PC-3 (cell line): ENCODE results near the gene AKT1. TPM values are rescaled to one million over a fixed set of nuclear protein-coding genes. Genes with fewer than 3 reads are reported as not detected.

Source experiments
- ATAC-seq: fragments of 200-7000 bp; cut with Tn5 transposase; 2 replicates; pipeline ENCODE4 v1.9.1; 2020; ENCODE audit warnings: mild to moderate bottlenecking, moderate library complexity
- BruUV-seq: library from RNA; stranded (reverse); fragments of 400-500 nt; replicated peaks from 2 replicates; lab custom pipeline; 2021; lab: Mats Ljungman, UMichigan
- CTCF ChIA-PET: fragments of 300-600 bp; sonication (Branson Sonifier 250); formaldehyde crosslinking; loops from one replicate; lab custom pipeline; 2022; ENCODE audit warnings: antibody characterized with exemption; lab: Charles Lee
- POLR2A ChIA-PET: fragments of 300-600 bp; sonication (Branson Sonifier 250); formaldehyde crosslinking; loops from one replicate; lab custom pipeline; 2022; ENCODE audit warnings: antibody characterized with exemption; ENCODE audit not compliant: unreplicated experiment; lab: Charles Lee
- DNase-seq: peaks from one replicate; pipeline ENCODE4 v3.0.0-alpha.2; 2015
- H2AFZ ChIP-seq: fragments of 300-600 bp; sonication (generic); 2 replicates; pipeline ENCODE4 v1.6.0; 2016; ENCODE audit warnings: antibody characterized with exemption, low read length
- H3F3A ChIP-seq: fragments of 300-600 bp; sonication (generic); one replicate; pipeline ENCODE4 v1.6.0; 2017; ENCODE audit warnings: antibody characterized with exemption, low read length, control low read depth, mild to moderate bottlenecking; ENCODE audit not compliant: unreplicated experiment
- H3K27ac ChIP-seq: fragments of 300-600 bp; sonication (generic); 2 replicates; pipeline ENCODE4 v1.5.1; 2016; ENCODE audit warnings: mild to moderate bottlenecking, low read length
- H3K27me3 ChIP-seq: fragments of 300-600 bp; sonication (generic); 2 replicates; pipeline ENCODE4 v1.6.1; 2016; ENCODE audit warnings: low read length, mixed read lengths
- H3K36me3 ChIP-seq: fragments of 300-600 bp; sonication (generic); 2 replicates; pipeline ENCODE4 v1.6.1; 2016; ENCODE audit warnings: low read depth, mixed run types, low read length, mixed read lengths
- H3K4me1 ChIP-seq: fragments of 300-600 bp; sonication (generic); 2 replicates; pipeline ENCODE4 v1.5.1; 2016; ENCODE audit warnings: low read length; ENCODE audit not compliant: insufficient read depth
- H3K4me2 ChIP-seq: fragments of 300-600 bp; sonication (generic); 2 replicates; pipeline ENCODE4 v1.6.0; 2016; ENCODE audit warnings: low read length
- H3K4me3 ChIP-seq: fragments of 300-600 bp; sonication (generic); 2 replicates; pipeline ENCODE4 v1.5.1; 2016; ENCODE audit warnings: mild to moderate bottlenecking, low read length, mixed read lengths
- H3K79me2 ChIP-seq: fragments of 300-600 bp; sonication (generic); 2 replicates; pipeline ENCODE4 v1.6.1; 2017; ENCODE audit warnings: low read length, mixed read lengths
- H3K9ac ChIP-seq: fragments of 300-600 bp; sonication (generic); 2 replicates; pipeline ENCODE4 v1.6.0; 2016; ENCODE audit warnings: mild to moderate bottlenecking, low read length
- H3K9me2 ChIP-seq: fragments of 300-600 bp; sonication (generic); replicated peaks from 2 replicates; pipeline ENCODE4 v1.6.1; 2016; ENCODE audit warnings: mixed run types, low read length, mixed read lengths
- H3K9me3 ChIP-seq: fragments of 300-600 bp; sonication (generic); 2 replicates; pipeline ENCODE4 v1.6.1; 2016; ENCODE audit warnings: low read length, mixed read lengths
- H4K20me1 ChIP-seq: fragments of 300-600 bp; sonication (generic); 2 replicates; pipeline ENCODE4 v1.6.1; 2016; ENCODE audit warnings: low read length, mixed read lengths
- EZH2 ChIP-seq: fragments of 300-600 bp; sonication (generic); IDR thresholded peaks from one replicate; pipeline ENCODE4 v1.6.1; 2017; ENCODE audit warnings: antibody characterized with exemption, mild to moderate bottlenecking, low read length; ENCODE audit not compliant: unreplicated experiment
- EZH2phosphoT487 ChIP-seq: fragments of 300-600 bp; sonication (generic); IDR thresholded peaks from 2 replicates; pipeline ENCODE4 v1.6.1; 2018; ENCODE audit warnings: mild to moderate bottlenecking, antibody characterized with exemption, low read length, borderline replicate concordance
- intact Hi-C: fragments of 100-400 bp; cut with micrococcal nuclease; formaldehyde crosslinking; loops from 2 replicates; pipeline ENCODE4 v1.9.0; 2023
- total RNA-seq: library from RNA; depleted of rRNA; stranded (reverse); fragments of >200 nt; gene quantifications from 2 replicates; pipeline ENCODE4 v1.2.3, GENCODE V29; 2014
- TF ChIP-seq, protein P1 (sequence below): fragments of 300-600 bp; sonication (generic); conservative IDR thresholded peaks from 2 replicates; pipeline ENCODE4 v1.5.1; 2017; ENCODE audit warnings: antibody characterized with exemption, low read depth, mild to moderate bottlenecking, low read length

Gene AKT1
- total RNA-seq, 1 experiment from 2014 or later, result 196 TPM

DNA sequence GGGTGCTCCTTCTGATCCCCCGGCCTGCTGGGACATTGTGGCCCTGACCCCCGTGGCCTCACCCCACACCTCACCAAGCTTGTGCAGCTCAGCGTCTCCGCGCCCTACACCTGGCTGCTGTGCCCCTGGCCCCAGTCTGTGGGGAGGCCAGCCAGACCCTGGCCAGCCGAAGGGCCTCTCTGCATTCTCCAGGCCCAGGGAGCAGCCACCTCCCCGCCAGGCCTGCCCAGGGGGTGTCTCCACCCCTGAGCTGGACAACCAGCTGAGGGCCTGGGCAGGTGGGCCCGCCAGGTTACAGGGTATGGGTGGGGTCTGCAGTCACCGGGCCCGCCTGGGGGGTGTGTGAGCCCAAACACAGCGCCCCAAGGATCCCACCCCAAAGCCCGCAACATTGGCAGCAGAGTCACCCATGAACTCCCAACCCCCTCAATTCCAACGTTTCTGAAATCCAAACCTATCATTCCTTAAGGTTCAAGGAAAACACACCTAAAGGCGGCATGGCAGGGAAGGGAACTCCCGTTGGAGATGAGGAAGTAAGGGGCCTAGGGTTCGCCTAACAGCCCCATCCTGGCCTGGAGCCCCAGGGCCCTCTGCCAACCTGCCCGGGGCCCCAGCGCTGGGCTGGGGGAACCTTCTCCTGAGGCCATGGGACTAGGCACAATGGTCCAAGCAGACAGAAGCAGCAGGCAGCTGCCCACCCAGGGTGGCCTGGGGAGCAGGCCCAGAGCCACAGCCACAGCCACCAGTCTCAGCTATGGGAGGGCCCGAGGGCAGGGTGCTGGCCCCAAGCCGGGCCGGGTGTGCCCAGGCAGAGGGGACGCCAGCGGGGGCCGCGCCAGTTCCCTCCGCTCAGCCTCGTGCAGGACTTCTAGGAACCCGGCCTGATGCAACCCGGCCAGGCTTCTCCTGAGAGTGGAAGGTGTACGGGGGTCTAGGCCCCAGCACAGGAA, 8.5 kb downstream of the AKT1 start:
- H3F3A ChIP-seq, result no peaks in the 10 kb centered on the region
- no peak overlapping the region for H3K4me3 ChIP-seq
- no TSS peak for BruUV-seq

DNA sequence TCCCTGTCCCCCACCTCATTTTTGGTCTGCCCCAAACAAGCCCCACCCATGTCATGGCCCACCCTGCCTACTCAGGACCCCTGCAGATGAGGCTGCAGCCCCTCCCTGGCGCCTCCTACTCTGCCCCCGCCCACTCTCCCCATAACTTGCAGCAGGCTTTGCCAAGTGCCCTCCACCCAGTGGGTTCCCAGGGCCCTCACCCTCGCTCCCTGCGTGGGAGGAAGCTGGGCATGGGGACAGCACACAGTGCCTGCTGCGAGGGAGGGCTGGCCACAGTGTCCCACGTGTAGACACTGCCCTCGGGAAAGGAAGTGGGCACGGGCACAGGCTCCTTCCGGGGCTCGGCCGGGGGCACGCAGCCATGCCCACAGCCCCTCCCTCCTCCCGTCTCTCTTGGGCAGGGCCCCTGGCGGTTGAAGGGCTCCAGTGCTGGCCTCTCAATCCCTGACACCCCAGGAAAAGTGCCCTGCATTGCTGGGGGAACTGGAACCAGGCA, 9.4 kb downstream of the AKT1 start:
- H3K27me3 ChIP-seq, result no peaks in the 10 kb centered on the region
- H3K9ac ChIP-seq, result no peak overlapping the region
- no peak for TF ChIP-seq EZH2phosphoT487
- TF ChIP-seq EZH2, result no peak
- TF ChIP-seq, protein P1, sequence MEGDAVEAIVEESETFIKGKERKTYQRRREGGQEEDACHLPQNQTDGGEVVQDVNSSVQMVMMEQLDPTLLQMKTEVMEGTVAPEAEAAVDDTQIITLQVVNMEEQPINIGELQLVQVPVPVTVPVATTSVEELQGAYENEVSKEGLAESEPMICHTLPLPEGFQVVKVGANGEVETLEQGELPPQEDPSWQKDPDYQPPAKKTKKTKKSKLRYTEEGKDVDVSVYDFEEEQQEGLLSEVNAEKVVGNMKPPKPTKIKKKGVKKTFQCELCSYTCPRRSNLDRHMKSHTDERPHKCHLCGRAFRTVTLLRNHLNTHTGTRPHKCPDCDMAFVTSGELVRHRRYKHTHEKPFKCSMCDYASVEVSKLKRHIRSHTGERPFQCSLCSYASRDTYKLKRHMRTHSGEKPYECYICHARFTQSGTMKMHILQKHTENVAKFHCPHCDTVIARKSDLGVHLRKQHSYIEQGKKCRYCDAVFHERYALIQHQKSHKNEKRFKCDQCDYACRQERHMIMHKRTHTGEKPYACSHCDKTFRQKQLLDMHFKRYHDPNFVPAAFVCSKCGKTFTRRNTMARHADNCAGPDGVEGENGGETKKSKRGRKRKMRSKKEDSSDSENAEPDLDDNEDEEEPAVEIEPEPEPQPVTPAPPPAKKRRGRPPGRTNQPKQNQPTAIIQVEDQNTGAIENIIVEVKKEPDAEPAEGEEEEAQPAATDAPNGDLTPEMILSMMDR, result no peak
- no peak overlapping the region for H3K27ac ChIP-seq
- H4K20me1 ChIP-seq, result no peaks in the 10 kb centered on the region
- H3K4me2 ChIP-seq, result no peak overlapping the region
- H3K36me3 ChIP-seq, result no peaks in the 10 kb centered on the region
- POLR2A ChIA-PET, result no interaction called here
- no peaks in the 10 kb centered on the region for H3K9me2 ChIP-seq
- BruUV-seq, result no TSS peak
- H3F3A ChIP-seq, result no peaks in the 10 kb centered on the region
- no peaks in the 10 kb centered on the region for H3K4me1 ChIP-seq
- H3K9me3 ChIP-seq, result no peaks in the 10 kb centered on the region
- no peak overlapping the region for H3K4me3 ChIP-seq
- no peak for DNase-seq
- ATAC-seq, result no peak
- H2AFZ ChIP-seq, result no peak overlapping the region
- peaks cover 31% of the 10 kb centered on the region for H3K79me2 ChIP-seq
- CTCF ChIA-PET, result no interaction called here
- intact Hi-C loops, result no loop called here

More for the DNA sequence above, 8.5 kb downstream of the AKT1 start:
- no peak overlapping the region for H3K4me2 ChIP-seq
- H3K9me2 ChIP-seq, result no peaks in the 10 kb centered on the region
- DNase-seq, result no peak
- TF ChIP-seq EZH2phosphoT487, result no peak
- TF ChIP-seq, protein P1, result no peak
- TF ChIP-seq EZH2, result no peak
- ChIA-PET CTCF (no interaction called here), POLR2A (no interaction called here)
- H4K20me1 ChIP-seq, result peaks cover 7% of the 10 kb centered on the region
- H3K4me1 ChIP-seq, result no peaks in the 10 kb centered on the region
- H3K36me3 ChIP-seq, result peaks cover 4% of the 10 kb centered on the region; the same call in 1 of the 2 replicates
- intact Hi-C loops, result no loop called here
- no peak overlapping the region for H3K9ac ChIP-seq
- H3K27me3 ChIP-seq, result no peaks in the 10 kb centered on the region
- ATAC-seq, result no peak
- H3K27ac ChIP-seq, result no peak overlapping the region
- no peaks in the 10 kb centered on the region for H3K9me3 ChIP-seq
- H2AFZ ChIP-seq, result no peak overlapping the region
- peaks cover 40% of the 10 kb centered on the region for H3K79me2 ChIP-seq

DNA sequence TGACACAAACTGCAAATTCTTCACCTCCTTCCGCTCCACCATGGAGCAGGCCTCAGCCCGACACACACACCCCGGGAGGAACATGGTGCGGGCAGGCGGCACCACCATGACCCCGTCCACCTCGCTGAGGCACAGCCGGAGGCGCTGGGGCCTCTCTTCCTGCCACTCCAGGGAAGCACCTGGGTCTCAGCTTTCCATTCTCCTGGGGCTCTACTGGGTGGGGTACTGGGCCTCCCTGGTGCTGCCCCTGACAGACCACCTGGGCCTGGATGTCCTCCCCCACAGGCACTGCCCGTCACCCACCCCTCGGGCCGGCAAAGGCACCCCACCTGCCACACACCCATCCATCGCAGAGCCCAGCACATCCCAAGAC, 9.9 kb downstream of the AKT1 start:
- intact Hi-C loops, result no loop called here
- CTCF ChIA-PET, result no interaction called here
- Histone ChIP-seq H3K4me3 (no peak overlapping the region), H3K9me2 (no peaks in the 10 kb centered on the region), H3K27me3 (no peaks in the 10 kb centered on the region), H3K4me1 (no peaks in the 10 kb centered on the region), H3K79me2 (peaks cover 27% of the 10 kb centered on the region), H3F3A (no peaks in the 10 kb centered on the region), H3K9me3 (no peaks in the 10 kb centered on the region), H3K36me3 (no peaks in the 10 kb centered on the region), H3K27ac (no peak overlapping the region), H3K9ac (no peak overlapping the region), H4K20me1 (no peaks in the 10 kb centered on the region), H2AFZ (no peak overlapping the region), H3K4me2 (no peak overlapping the region)
- ATAC-seq, result no peak
- POLR2A ChIA-PET, result no interaction called here
- no peak for TF ChIP-seq EZH2phosphoT487
- TF ChIP-seq, protein P1, result no peak
- TF ChIP-seq EZH2, result no peak
- BruUV-seq, result no TSS peak
- DNase-seq, result no peak
